Activated naive CD8-positive, alpha-beta T cell treated with anti-CD3 and anti-CD28 coated beads for 36 hours (primary cell): Measurements from ENCODE around the gene FAM20C. TPM values are rescaled to one million over a fixed set of nuclear protein-coding genes. Genes with fewer than 3 reads are reported as not detected.
"Not testable (repeated sequence)": the region's sequence is repeated elsewhere in the genome, so short reads cannot be mapped to it uniquely, and the experiment has no call there.

ENCODE experiments used
- DNase-seq: peaks from one replicate; pipeline ENCODE4 v3.0.0; 2021
- H3K27ac Mint-ChIP-seq: one replicate; pipeline ENCODE4 v1.8.0; 2022; ENCODE audit warnings: mild to moderate bottlenecking, moderate library complexity, mixed read lengths
- H3K27me3 Mint-ChIP-seq: one replicate; pipeline ENCODE4 v1.8.0; 2022; ENCODE audit warnings: mild to moderate bottlenecking, mixed read lengths
- H3K36me3 Mint-ChIP-seq: one replicate; pipeline ENCODE4 v1.8.0; 2021; ENCODE audit warnings: mild to moderate bottlenecking, mixed read lengths
- H3K4me1 Mint-ChIP-seq: one replicate; pipeline ENCODE4 v1.8.0; 2021; ENCODE audit warnings: mixed read lengths
- H3K4me3 Mint-ChIP-seq: one replicate; pipeline ENCODE4 v1.8.0; 2022; ENCODE audit warnings: mild to moderate bottlenecking, moderate library complexity, mixed read lengths
- H3K9me3 Mint-ChIP-seq: one replicate; pipeline ENCODE4 v1.8.0; 2022; ENCODE audit warnings: mixed read lengths
- total RNA-seq, 2 experiments: library from RNA; stranded (reverse); gene quantifications; one replicate each; pipeline ENCODE4 v1.2.3, GENCODE V29; 2021

FAM20C gene
- total RNA-seq, 2 experiments from 2014 or later = 1.1 TPM

- H3K4me1 Mint-ChIP-seq = no peaks in the 10 kb centered on the region
- H3K27me3 Mint-ChIP-seq = no peaks in the 10 kb centered on the region
- H3K36me3 Mint-ChIP-seq = no peaks in the 10 kb centered on the region
- H3K4me3 Mint-ChIP-seq = no peak overlapping the region
- no peaks in the 10 kb centered on the region for H3K9me3 Mint-ChIP-seq
- DNase-seq = peak; percentile 30
- no peak overlapping the region for H3K27ac Mint-ChIP-seq
Observed at GRCh38 chr7:240887-241421, 48.6 kb downstream of the FAM20C start.

- DNase-seq = no peak
- Mint-ChIP-seq H3K4me1 (no peaks in the 10 kb centered on the region), H3K27me3 (no peaks in the 10 kb centered on the region), H3K4me3 (no peak overlapping the region), H3K9me3 (no peaks in the 10 kb centered on the region), H3K36me3 (no peaks in the 10 kb centered on the region), H3K27ac (no peak overlapping the region)
Observed at GRCh38 chr7:241513-241912, 49.1 kb downstream of the FAM20C start.

- H3K27me3 Mint-ChIP-seq = not testable (repeated sequence)
Observed at GRCh38 chr7:242826-243579, 50.6 kb downstream of the FAM20C start.

DNA sequence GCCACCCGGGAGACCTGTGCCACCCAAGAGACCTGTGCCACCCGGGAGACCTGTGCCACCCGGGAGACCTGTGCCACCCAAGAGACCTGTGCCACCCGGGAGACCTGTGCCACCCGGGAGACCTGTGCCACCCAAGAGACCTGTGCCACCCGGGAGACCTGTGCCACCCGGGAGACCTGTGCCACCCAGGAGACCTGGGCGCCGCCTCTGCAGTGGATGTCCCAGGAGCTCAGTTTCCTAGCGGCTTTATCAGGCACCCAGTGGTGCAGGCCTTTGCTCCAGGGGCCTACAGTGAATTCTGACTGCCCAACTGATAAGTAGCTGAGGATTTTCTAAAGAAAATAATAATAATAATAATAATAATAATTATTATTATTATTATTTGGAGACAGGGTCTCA, 51.2 kb downstream of the FAM20C start:
- H3K36me3 Mint-ChIP-seq, H3K9me3 Mint-ChIP-seq, H3K27ac Mint-ChIP-seq, H3K4me1 Mint-ChIP-seq, H3K4me3 Mint-ChIP-seq, DNase-seq, H3K27me3 Mint-ChIP-seq: not testable (repeated sequence)

More at GRCh38 chr7:242826-243579, 50.6 kb downstream of the FAM20C start:
- not testable (repeated sequence) for H3K4me1 Mint-ChIP-seq, DNase-seq, H3K9me3 Mint-ChIP-seq, H3K27ac Mint-ChIP-seq, H3K36me3 Mint-ChIP-seq, H3K4me3 Mint-ChIP-seq

DNA sequence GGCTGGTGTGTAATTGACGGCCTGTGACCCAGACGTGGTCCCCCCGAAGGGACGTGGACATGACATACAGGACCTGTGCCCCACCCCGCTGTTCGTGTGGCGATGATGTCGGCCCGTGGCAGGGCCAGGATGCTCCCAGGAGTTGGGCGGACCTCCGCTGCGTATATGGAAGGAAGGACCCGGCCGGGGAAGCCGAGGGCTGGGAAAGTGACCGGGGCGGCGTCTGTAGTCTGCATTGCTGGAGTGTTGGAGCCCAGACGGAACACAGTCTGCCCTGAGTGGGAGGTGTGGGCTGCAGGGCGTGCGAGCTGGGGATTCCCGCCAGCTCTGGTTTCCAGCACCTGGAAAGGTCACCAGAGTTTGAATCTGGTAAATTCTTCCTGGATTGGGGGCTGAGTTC, 52.6 kb downstream of the FAM20C start:
- DNase-seq = no peak
- Mint-ChIP-seq H3K27ac (no peak overlapping the region), H3K4me3 (no peak overlapping the region), H3K9me3 (no peaks in the 10 kb centered on the region), H3K4me1 (no peaks in the 10 kb centered on the region), H3K36me3 (no peaks in the 10 kb centered on the region), H3K27me3 (no peaks in the 10 kb centered on the region)

DNA sequence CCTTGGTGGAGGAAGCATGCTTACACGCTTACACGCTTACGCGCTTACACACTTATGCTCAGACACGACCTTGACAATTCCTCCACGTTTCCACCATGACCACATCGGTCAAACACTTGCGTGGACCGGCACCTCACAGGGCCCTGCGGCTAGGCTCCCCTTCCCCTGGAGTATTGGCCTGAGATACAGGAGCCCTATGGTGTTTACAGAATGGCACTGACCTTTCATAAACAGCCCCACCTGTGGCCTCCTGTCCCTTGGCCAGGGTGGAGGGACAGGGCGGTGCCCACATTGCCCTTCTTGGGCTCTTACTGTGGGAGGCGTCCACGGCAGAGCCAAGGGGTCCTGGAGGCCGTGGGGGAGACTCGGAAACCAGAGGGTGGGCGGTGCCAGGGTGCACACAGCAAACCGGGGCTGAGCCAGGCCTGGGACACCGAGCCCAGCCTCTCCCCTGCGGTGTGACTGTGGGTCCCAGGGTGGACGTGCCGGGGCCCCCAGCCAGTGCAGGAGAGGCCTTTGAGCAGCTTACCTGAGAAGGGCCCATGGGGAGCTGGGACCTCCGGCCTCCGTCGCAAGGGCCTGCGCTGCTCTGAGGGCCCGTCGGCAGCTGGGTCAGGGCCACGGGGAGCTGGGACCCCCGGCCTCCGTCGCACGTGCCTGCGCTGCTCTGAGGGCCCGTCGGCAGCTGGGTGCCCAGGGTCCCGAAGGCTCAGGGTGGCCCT, 53.4 kb downstream of the FAM20C start:
- Mint-ChIP-seq H3K36me3 (no peaks in the 10 kb centered on the region), H3K9me3 (no peaks in the 10 kb centered on the region), H3K4me1 (no peaks in the 10 kb centered on the region), H3K27me3 (no peaks in the 10 kb centered on the region), H3K27ac (no peak overlapping the region), H3K4me3 (no peak overlapping the region)
- DNase-seq = no peak

GRCh38 chr7:246451-246850, 54.1 kb downstream of the FAM20C start:
- H3K36me3 Mint-ChIP-seq = no peaks in the 10 kb centered on the region
- H3K4me3 Mint-ChIP-seq = no peak overlapping the region
- H3K4me1 Mint-ChIP-seq = no peaks in the 10 kb centered on the region
- no peaks in the 10 kb centered on the region for H3K27me3 Mint-ChIP-seq
- no peak for DNase-seq
- no peak overlapping the region for H3K27ac Mint-ChIP-seq
- no peaks in the 10 kb centered on the region for H3K9me3 Mint-ChIP-seq

DNA sequence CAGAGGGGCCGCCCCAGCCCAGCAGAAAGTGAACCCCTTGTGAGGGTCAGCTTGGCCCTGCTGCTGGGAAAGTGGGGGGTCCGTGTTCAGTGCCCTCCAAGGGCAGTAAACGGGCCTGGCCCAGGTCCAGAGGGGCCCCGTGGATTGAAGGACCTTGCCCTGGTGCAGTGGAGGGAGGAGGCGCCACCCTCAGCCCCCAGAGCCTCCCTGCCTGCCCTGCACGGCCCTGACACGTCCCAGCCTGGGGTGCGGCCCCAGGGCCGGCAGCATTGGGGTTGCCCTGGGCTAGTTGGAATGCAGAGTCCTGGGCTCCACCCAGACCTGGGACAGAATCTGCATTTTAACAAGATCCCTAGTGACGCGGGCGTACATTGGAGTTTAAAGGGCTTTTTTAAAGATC, 54.8 kb downstream of the FAM20C start:
- H3K4me1 Mint-ChIP-seq = no peaks in the 10 kb centered on the region
- H3K36me3 Mint-ChIP-seq = no peaks in the 10 kb centered on the region
- H3K27ac Mint-ChIP-seq = no peak overlapping the region
- H3K4me3 Mint-ChIP-seq = no peak overlapping the region
- DNase-seq = no peak
- no peaks in the 10 kb centered on the region for H3K9me3 Mint-ChIP-seq
- H3K27me3 Mint-ChIP-seq = no peaks in the 10 kb centered on the region

- H3K27me3 Mint-ChIP-seq = no peaks in the 10 kb centered on the region
- no peaks in the 10 kb centered on the region for H3K36me3 Mint-ChIP-seq
- no peak for DNase-seq
- H3K4me3 Mint-ChIP-seq = no peak overlapping the region
- H3K9me3 Mint-ChIP-seq = no peaks in the 10 kb centered on the region
- H3K27ac Mint-ChIP-seq = no peak overlapping the region
- H3K4me1 Mint-ChIP-seq = no peaks in the 10 kb centered on the region
Observed at GRCh38 chr7:247636-248035, 55.3 kb downstream of the FAM20C start.

DNA sequence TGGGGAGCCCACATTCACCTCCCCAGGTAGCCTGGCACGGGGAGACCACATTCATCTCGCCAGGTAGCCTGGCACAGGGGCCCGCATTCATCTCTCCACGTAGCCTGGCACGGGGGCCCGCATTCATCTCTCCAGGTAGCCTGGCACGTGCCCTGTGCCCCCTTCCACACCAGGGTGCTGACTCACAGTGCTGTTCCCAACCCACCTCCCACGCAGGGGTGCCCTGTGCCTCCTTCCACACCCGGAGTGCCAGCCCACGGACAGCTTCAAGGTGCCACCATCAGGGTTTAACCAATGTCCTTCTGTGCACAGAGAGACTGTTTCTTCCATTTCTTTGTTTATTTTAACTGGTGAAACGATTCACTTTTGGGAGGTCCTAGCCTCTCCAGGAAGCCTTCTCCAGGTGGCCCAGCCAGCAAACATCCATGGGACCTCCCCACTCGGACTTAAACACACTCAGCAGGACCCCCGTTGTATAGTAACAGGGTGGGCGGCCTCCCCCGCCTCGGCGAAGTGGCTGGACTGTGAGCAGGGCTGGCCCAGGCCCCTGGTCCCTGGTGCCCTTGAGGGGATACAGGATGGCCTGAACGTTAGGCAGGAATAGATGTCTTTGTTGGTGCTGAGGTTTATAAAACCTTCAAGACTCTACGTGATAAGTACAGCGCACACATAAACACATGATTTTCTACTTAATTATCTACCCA, 56.5 kb downstream of the FAM20C start:
- no peaks in the 10 kb centered on the region for H3K27me3 Mint-ChIP-seq
- H3K4me1 Mint-ChIP-seq = no peaks in the 10 kb centered on the region
- no peak overlapping the region for H3K4me3 Mint-ChIP-seq
- H3K9me3 Mint-ChIP-seq = no peaks in the 10 kb centered on the region
- no peak for DNase-seq
- no peaks in the 10 kb centered on the region for H3K36me3 Mint-ChIP-seq
- no peak overlapping the region for H3K27ac Mint-ChIP-seq

- Mint-ChIP-seq H3K36me3 (no peaks in the 10 kb centered on the region), H3K9me3 (no peaks in the 10 kb centered on the region), H3K27ac (no peak overlapping the region), H3K4me1 (no peaks in the 10 kb centered on the region), H3K4me3 (no peak overlapping the region), H3K27me3 (no peaks in the 10 kb centered on the region)
- no peak for DNase-seq
Observed at GRCh38 chr7:249989-250388, 57.6 kb downstream of the FAM20C start.

- Mint-ChIP-seq H3K4me3 (no peak overlapping the region), H3K27me3 (no peaks in the 10 kb centered on the region), H3K9me3 (no peaks in the 10 kb centered on the region), H3K4me1 (no peaks in the 10 kb centered on the region), H3K36me3 (no peaks in the 10 kb centered on the region), H3K27ac (no peak overlapping the region)
- DNase-seq = no peak
Observed at GRCh38 chr7:250523-250922, 58.2 kb downstream of the FAM20C start.

DNA sequence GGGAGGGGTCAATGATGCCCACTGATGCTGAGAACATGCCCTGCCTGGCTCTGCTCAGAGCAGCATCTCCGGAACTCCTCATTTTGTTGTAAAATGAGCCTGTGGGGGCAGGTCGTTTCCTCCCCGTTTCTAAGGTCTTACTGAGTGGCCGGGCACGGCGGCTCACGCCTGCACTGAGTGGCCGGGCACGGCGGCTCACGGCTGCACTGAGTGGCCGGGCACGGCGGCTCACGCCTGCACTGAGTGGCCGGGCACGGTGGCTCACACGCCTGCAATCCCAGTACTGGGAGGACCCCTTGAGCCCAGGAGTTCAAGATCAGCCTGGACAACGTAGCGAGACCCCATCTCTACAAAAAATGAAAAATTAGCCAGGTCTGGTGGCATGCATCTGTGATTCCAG, 58.6 kb downstream of the FAM20C start:
- no peaks in the 10 kb centered on the region for H3K27me3 Mint-ChIP-seq
- no peak overlapping the region for H3K4me3 Mint-ChIP-seq
- H3K36me3 Mint-ChIP-seq = no peaks in the 10 kb centered on the region
- no peak for DNase-seq
- H3K27ac Mint-ChIP-seq = no peak overlapping the region
- H3K9me3 Mint-ChIP-seq = no peaks in the 10 kb centered on the region
- H3K4me1 Mint-ChIP-seq = no peaks in the 10 kb centered on the region

- no peaks in the 10 kb centered on the region for H3K36me3 Mint-ChIP-seq
- no peaks in the 10 kb centered on the region for H3K9me3 Mint-ChIP-seq
- no peak overlapping the region for H3K27ac Mint-ChIP-seq
- no peak for DNase-seq
- no peaks in the 10 kb centered on the region for H3K27me3 Mint-ChIP-seq
- no peak overlapping the region for H3K4me3 Mint-ChIP-seq
- H3K4me1 Mint-ChIP-seq = no peaks in the 10 kb centered on the region
Observed at GRCh38 chr7:251446-252175, 59.2 kb downstream of the FAM20C start.
